GM06990 (cell line): ENCODE results near the gene PPM1E.
"Not testable (repeated sequence)": the region's sequence is repeated elsewhere in the genome, so short reads cannot be mapped to it uniquely, and the experiment has no call there.

Experiments
- DNase-seq: peaks from one replicate; pipeline ENCODE4 v3.0.0-alpha.2; 2011; ENCODE audit not compliant: insufficient read length; ENCODE audit errors: extremely low read depth
- H3K27me3 ChIP-seq: replicated peaks from 2 replicates; pipeline ENCODE4 v1.6.0; 2011; ENCODE audit warnings: low read length; ENCODE audit not compliant: control insufficient read depth, insufficient read depth
- H3K36me3 ChIP-seq: 2 replicates; pipeline ENCODE4 v1.5.1; 2011; ENCODE audit warnings: low read length; ENCODE audit not compliant: control insufficient read depth, insufficient read depth
- H3K4me3 ChIP-seq: replicated peaks from 2 replicates; pipeline ENCODE4 v1.5.1; 2011; ENCODE audit warnings: low read depth, mild to moderate bottlenecking, control low read depth, low read length
- CTCF ChIP-seq: IDR thresholded peaks from 2 replicates; pipeline ENCODE4 v1.5.1; 2011; ENCODE audit warnings: low read length, control low read depth, mild to moderate bottlenecking, inconsistent platforms; ENCODE audit not compliant: insufficient read depth, poor library complexity, severe bottlenecking

PPM1E gene

DNA sequence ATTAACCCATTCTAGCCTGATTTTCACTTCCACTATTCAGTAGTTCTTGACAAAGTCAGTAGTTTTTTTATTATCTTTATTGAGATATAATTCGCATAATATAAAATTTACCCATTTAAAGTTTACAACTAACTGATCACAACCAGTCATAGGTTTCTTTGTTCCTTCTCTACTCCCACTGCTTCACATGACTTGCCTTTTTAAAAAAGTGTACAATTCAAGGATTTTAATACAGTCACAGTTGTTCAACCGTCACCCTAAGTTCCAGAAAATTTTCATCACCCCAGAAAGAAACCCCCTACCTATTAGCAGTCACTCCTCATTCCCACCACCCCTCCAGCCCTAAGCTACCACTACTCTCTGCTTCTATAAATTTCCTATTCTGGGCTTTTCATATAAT, 188.5 kb downstream of the PPM1E start:
- TF ChIP-seq CTCF, result no peak
- no peak for DNase-seq
- no peaks in the 10 kb centered on the region for H3K36me3 ChIP-seq

DNA sequence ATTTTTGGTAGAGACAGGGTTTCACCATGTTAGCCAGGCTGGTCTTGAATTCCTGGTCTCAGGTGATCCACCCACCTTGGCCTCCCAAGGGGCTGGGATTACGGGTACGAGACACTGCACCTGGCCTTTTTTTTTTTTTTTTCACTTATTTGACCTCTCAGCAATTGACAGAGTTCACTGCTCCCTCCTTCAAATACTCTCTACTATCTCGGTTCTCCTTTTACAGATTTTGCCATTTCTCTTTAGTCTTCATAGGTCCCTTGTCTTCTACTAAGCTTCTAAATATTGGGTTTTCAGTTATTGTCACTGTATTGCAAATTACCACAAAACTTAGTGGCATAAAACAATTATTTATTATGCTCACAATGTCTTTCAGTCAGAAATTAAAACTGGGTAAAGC, 191.8 kb downstream of the PPM1E start:
- Histone ChIP-seq H3K36me3 (no peaks in the 10 kb centered on the region), H3K4me3 (no peak overlapping the region), H3K27me3 (no peaks in the 10 kb centered on the region)
- no peak for TF ChIP-seq CTCF
- DNase-seq, result peak; percentile 13

More for the DNA sequence above, 188.5 kb downstream of the PPM1E start:
- Histone ChIP-seq H3K27me3 (no peaks in the 10 kb centered on the region), H3K4me3 (no peak overlapping the region)

GRCh38 chr17:58947824-58948223, 192.2 kb downstream of the PPM1E start:
- no peak for TF ChIP-seq CTCF
- no peak for DNase-seq
- Histone ChIP-seq H3K27me3 (no peaks in the 10 kb centered on the region), H3K4me3 (no peak overlapping the region), H3K36me3 (no peaks in the 10 kb centered on the region)

- H3K36me3 ChIP-seq, H3K4me3 ChIP-seq, DNase-seq, H3K27me3 ChIP-seq: not testable (repeated sequence)
Observed at GRCh38 chr17:58954358-58954757, 198.7 kb downstream of the PPM1E start.

GRCh38 chr17:58956997-58957724, 201.5 kb downstream of the PPM1E start:
- no peak for DNase-seq

GRCh38 chr17:58957725-58958073, 202.0 kb downstream of the PPM1E start:
- H3K27me3 ChIP-seq, H3K36me3 ChIP-seq, DNase-seq, H3K4me3 ChIP-seq: not testable (repeated sequence)

More at GRCh38 chr17:58956997-58957724, 201.5 kb downstream of the PPM1E start:
- Histone ChIP-seq H3K36me3 (no peaks in the 10 kb centered on the region), H3K4me3 (no peak overlapping the region), H3K27me3 (no peaks in the 10 kb centered on the region)
- no peak for TF ChIP-seq CTCF

- DNase-seq, result peak; percentile 20
- TF ChIP-seq CTCF, result peak; percentile 28
- Histone ChIP-seq H3K36me3 (no peaks in the 10 kb centered on the region), H3K4me3 (no peak overlapping the region), H3K27me3 (no peaks in the 10 kb centered on the region)
Observed at GRCh38 chr17:58960068-58960467, 204.4 kb downstream of the PPM1E start.
